GM13976 (cell line): ENCODE data around the gene TENM4.

Experiments
- DNase-seq: peaks from one replicate; pipeline ENCODE4 v3.0.0; 2012; ENCODE audit warnings: low spot score
- in situ Hi-C: fragments of 300-500 bp; cut with MboI; formaldehyde crosslinking; loops from one replicate; pipeline ENCODE4 v1.12.0; 2022; ENCODE audit warnings: low sequenced_read_pairs, mixed read lengths, inconsistent platforms; ENCODE audit not compliant: unreplicated experiment
- TF ChIP-seq, protein P1 (sequence below): IDR thresholded peaks from 2 replicates; pipeline ENCODE4 v1.5.1; 2012; ENCODE audit warnings: borderline replicate concordance, mild to moderate bottlenecking; ENCODE audit not compliant: insufficient read depth; ENCODE audit errors: extremely low read depth, missing control alignments, control extremely low read depth

TENM4 gene

DNA sequence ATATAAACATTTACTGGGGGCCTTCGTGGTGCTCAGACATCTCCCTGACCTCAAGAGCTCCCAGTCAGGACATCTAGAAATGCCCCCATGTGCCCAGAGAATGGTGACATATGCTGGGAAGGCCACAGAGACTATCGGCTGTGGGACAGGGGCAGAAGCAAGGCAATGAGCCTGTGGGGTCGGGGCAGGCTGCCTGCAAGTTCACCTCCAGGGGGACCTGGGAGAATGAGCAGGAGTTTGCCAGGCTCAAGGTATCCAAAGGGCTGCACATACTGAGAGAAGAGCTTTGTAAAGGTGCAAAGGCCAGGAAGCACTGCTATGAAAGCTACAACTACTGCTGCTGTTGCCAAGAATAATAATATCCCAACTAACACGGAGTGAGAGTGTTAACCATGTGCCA lies 233.9 kb downstream of the TENM4 start:
- DNase-seq: no peak
- in situ Hi-C loops: no loop called here
- TF ChIP-seq, protein P1, sequence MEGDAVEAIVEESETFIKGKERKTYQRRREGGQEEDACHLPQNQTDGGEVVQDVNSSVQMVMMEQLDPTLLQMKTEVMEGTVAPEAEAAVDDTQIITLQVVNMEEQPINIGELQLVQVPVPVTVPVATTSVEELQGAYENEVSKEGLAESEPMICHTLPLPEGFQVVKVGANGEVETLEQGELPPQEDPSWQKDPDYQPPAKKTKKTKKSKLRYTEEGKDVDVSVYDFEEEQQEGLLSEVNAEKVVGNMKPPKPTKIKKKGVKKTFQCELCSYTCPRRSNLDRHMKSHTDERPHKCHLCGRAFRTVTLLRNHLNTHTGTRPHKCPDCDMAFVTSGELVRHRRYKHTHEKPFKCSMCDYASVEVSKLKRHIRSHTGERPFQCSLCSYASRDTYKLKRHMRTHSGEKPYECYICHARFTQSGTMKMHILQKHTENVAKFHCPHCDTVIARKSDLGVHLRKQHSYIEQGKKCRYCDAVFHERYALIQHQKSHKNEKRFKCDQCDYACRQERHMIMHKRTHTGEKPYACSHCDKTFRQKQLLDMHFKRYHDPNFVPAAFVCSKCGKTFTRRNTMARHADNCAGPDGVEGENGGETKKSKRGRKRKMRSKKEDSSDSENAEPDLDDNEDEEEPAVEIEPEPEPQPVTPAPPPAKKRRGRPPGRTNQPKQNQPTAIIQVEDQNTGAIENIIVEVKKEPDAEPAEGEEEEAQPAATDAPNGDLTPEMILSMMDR: no peak

DNA sequence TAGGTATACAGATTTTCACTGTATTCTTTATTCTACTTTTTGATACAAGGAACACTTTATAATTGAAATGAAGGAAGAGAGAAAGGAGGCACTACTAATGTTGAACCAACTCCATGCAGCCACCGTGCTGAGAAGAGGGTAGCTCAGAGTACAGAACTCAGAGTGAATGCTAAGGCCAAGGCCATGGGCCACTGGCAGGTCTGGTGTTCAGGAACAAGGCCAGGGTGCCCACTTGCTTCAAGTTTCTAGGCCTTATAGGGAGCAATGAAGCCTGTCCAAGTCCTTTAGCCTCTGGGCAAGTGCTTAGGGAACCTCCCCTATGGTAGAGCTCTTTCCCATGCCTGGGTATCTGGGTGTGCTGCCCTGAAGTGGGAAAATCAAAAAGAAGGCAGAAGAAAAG lies 235.0 kb downstream of the TENM4 start:
- DNase-seq: no peak
- TF ChIP-seq, protein P1: no peak
- in situ Hi-C loops: no loop called here

DNA sequence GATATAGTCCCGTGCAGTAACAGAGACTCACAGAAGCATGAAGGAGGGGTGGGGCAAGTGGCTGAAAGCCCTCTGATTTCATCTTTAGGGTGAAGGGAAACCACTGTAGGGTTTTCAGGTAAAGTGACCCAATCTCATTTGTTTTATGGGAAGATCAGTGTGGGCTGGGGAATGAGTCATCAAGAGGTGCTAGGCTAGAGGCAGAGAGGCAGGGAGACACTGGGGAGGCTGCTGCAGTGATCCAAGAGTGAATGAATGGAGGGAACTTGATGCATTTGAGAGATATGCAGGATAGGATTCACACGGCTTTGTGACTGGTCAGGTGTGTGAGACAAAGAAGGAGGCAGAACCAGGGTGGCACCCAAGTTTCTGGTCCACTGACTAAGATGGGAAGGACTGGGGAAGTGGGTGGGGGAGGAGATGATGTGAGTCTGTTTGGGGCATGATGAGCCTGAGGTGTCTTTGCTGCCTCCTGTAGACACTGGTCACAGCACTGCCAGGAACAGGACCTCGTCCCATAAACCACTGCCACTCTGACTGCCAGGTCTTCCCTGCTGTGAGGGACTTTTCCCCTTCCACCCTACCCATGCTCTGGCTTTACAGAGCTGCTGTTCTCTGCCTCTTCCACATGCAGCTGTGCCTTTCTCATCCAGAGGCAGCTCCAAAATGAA lies 239.0 kb downstream of the TENM4 start:
- in situ Hi-C loops: no loop called here
- TF ChIP-seq, protein P1: no peak

DNA sequence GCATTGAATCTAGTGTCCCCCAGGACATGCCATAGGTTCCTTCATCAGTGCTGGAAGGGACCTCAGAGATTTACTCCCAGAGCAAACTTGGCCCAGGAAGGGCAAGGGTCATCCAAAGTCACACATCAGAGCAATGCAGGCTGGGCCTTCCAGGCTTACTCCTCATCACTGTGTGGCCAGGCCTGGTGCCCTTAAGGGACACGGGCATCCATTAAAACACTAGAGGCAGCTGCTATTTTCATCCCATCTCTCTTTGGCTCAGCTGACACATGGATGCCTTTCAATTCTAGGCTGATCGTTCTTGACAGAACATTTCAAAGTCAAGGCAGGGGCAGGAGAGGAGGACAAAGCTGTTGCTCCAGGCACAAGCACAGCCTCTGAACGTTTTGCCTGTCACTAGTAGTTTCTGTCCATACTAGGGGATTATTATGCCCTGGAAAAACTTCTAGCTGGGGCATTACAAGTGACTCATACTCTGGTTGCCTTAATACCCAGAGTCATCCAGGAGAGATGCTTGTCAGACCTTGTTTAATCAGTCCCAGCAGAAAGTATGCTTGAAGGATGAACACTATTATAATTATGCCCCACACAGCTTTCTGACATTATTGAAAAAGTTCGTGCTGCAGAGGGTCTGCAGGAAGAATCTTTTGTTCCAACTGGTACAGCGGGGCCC lies 240.3 kb downstream of the TENM4 start:
- in situ Hi-C loops: no loop called here
- TF ChIP-seq, protein P1: no peak
- no peak for DNase-seq

More for the DNA sequence above, 239.0 kb downstream of the TENM4 start:
- no peak for DNase-seq

DNA sequence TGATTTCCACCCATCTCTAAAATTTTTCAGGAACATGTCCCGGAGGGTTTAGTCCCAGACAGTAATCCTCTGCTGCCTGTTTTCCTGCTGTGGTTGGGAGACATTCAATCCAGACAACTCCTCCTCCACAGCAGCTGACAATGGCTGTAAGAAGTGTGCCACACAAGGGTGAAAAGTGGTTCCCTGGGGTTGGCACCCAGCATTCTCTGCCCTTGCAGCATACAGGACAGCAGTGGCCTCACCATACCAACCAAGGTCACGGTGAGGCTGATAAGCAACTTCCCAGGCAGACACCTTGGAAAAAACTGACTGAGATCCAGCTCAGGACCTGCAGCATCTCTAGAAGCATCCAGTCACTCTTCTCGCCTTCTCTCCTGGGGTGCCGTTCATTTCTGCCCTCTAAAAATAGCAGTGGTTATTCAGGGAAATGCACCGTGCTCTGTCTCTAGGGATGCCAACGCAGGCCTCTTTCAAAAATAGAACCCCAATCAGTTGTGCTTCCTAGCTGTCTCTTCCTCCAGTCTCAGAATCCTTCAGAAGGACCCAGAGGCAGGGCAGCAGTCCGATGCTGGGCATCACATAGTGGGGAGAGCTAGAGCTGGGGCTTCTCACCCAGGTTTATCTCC lies 241.0 kb downstream of the TENM4 start:
- TF ChIP-seq, protein P1: no peak
- in situ Hi-C loops: no loop called here
- no peak for DNase-seq

DNA sequence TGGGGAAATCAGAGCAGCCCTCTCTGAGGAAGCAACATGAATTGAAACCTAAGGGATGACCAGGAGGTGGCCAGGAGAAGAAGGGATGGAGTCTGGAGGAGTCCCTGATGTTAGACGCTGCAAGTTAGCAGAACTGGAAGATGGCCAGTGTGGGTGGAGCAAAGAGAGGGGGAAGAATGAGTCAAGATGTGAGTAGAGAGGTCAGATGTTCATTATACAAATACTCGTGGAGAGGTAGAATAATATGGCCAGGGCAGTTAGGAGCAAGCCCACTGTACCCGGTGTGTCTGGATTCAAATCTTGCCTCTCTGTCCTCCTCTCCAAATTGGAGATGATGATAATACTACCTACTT lies 242.0 kb downstream of the TENM4 start:
- DNase-seq: no peak
- TF ChIP-seq, protein P1: no peak
- in situ Hi-C loops: no loop called here
